BJ (cell line): ENCODE measurements around the gene MXRA8. TPM values are rescaled to one million over a fixed set of nuclear protein-coding genes. Genes with fewer than 3 reads are reported as not detected.

Source experiments
- CTCF ChIA-PET: fragments of 350-600 bp; formaldehyde crosslinking; extraction: SDS; loops from one replicate; lab custom pipeline; 2021; ENCODE audit warnings: antibody characterized with exemption, inconsistent platforms; lab: Yijun Ruan, JAX
- POLR2A ChIA-PET: fragments of 300-600 bp; sonication (Branson Sonifier 250); formaldehyde crosslinking; extraction: SDS; loops from one replicate; lab custom pipeline; 2021; ENCODE audit warnings: antibody characterized with exemption; lab: Charles Lee
- DNase-seq: peaks from one replicate; pipeline ENCODE4 v3.0.0-alpha.2; 2011; ENCODE audit warnings: low read depth
- H3K27me3 ChIP-seq: 2 replicates; pipeline ENCODE4 v1.6.0; 2011; ENCODE audit warnings: low read length; ENCODE audit not compliant: control insufficient read depth, insufficient read depth
- H3K36me3 ChIP-seq: 2 replicates; pipeline ENCODE4 v1.5.1; 2011; ENCODE audit warnings: low read length; ENCODE audit not compliant: control insufficient read depth, insufficient read depth
- H3K4me3 ChIP-seq: 2 replicates; pipeline ENCODE4 v1.5.1; 2011; ENCODE audit warnings: low read depth, mild to moderate bottlenecking, control low read depth, low read length
- polyA plus RNA-seq: library from polyadenylated mRNA; depleted of rRNA; stranded (reverse); fragments of >200 nt; gene quantifications from 2 replicates; pipeline ENCODE4 v1.2.3, GENCODE V29; 2011
- TF ChIP-seq, protein P1 (sequence below): IDR thresholded peaks from 2 replicates; pipeline ENCODE4 v1.5.1; 2011; ENCODE audit warnings: low read depth, mild to moderate bottlenecking, control low read depth, inconsistent platforms, low read length, moderate library complexity; ENCODE audit not compliant: insufficient read depth

The MXRA8 gene
- polyA plus RNA-seq, 1 experiment: 702 TPM

DNA sequence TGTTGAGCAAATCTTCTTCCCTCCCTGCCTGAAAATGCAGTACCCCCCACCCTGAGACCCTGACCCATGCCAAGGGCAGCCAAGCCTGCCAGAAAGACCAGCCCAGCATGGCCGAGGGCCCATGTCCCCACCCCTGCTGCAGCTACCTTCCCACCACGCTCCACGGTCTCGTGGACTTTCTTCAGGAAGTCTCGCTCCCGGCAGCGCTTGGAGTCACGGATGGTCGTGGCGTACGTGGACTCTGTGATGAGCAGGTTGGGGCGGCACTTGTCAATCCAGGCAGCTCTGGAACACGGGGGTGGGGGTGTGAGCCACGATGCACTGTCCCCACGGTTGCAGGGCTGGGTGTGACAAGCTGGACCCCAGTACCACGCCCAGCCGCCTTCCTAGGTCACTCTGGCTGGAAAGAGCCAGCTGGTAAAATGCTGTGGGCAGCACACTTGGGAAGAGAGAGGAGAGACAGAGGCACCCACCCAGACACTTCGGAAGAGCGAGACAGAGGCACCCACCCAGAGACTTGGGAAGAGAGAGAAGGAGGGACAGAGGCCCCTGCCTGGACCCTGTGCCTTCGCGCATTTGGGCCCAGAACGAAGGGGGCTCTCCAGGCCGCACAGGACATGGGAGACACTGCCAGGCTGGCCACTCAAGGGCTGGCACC lies 43.5 kb downstream of the MXRA8 start:
- DNase-seq: no peak
- CTCF ChIA-PET: no interaction called here
- H3K27me3 ChIP-seq: no peaks in the 10 kb centered on the region
- TF ChIP-seq, protein P1, sequence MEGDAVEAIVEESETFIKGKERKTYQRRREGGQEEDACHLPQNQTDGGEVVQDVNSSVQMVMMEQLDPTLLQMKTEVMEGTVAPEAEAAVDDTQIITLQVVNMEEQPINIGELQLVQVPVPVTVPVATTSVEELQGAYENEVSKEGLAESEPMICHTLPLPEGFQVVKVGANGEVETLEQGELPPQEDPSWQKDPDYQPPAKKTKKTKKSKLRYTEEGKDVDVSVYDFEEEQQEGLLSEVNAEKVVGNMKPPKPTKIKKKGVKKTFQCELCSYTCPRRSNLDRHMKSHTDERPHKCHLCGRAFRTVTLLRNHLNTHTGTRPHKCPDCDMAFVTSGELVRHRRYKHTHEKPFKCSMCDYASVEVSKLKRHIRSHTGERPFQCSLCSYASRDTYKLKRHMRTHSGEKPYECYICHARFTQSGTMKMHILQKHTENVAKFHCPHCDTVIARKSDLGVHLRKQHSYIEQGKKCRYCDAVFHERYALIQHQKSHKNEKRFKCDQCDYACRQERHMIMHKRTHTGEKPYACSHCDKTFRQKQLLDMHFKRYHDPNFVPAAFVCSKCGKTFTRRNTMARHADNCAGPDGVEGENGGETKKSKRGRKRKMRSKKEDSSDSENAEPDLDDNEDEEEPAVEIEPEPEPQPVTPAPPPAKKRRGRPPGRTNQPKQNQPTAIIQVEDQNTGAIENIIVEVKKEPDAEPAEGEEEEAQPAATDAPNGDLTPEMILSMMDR: no peak
- POLR2A ChIA-PET: no interaction called here
- peaks cover 45% of the 10 kb centered on the region for H3K36me3 ChIP-seq
- no peak overlapping the region for H3K4me3 ChIP-seq

DNA sequence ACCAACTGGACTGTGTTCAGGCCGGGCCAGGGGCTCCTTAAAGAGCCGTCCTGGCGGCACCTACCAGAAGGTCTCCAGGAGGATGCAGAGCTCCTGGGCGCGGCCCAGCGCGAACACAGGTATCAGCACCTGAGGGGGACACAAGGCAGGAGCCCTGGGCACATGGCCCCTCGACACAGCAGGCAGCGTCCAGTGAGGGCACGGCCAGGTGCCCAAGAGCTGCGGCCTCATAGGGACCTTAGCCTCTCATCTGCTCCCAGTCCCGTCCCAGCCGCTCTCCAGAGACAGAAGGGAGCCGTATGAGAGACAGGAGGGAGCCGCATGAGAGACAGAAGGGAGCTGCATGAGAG lies 44.1 kb downstream of the MXRA8 start:
- CTCF ChIA-PET: no interaction called here
- peaks cover 39% of the 10 kb centered on the region for H3K36me3 ChIP-seq
- TF ChIP-seq, protein P1: no peak

DNA sequence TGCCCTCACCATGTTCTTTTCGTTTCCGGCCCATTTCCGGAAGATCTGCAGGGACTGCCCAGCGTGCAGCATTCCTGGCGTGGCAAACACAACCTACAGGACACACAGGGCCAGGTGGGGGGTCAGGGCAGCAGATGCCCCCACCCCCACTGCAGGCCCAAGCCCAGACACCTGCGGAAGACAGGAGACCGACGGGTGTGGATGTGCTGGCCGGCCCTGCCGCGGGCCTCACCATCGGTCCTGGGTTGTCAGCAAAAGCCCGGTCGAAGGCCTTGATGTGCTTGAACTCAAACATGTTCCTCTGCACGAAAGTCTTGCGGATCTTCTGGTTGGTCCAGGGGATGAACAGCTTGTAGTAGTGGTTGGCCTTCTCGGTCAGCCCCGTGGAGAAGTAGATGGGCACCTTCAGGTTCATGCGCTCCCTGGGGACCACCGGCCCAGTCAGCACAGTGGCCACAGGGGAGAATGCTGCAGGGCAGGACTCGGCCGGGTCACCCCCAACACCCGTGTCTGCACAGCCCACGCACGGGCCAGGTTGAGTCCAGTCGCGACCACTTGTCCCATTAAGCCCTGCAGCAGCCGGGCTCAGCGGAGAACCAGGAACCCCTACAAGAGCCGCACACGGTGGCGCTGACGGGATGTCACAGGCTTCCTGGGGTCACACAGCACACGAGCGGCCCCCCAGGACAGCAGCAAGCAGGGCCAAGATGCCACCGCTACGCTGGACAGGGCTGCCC lies 44.7 kb downstream of the MXRA8 start:
- Histone ChIP-seq H3K27me3 (no peaks in the 10 kb centered on the region), H3K36me3 (peaks cover 37% of the 10 kb centered on the region), H3K4me3 (no peak overlapping the region)
- no peak for DNase-seq
- POLR2A ChIA-PET: no interaction called here
- TF ChIP-seq, protein P1: no peak
- CTCF ChIA-PET: no interaction called here

More for the DNA sequence above, 44.1 kb downstream of the MXRA8 start:
- Histone ChIP-seq H3K4me3 (no peak overlapping the region), H3K27me3 (no peaks in the 10 kb centered on the region)
- POLR2A ChIA-PET: no interaction called here
- no peak for DNase-seq

DNA sequence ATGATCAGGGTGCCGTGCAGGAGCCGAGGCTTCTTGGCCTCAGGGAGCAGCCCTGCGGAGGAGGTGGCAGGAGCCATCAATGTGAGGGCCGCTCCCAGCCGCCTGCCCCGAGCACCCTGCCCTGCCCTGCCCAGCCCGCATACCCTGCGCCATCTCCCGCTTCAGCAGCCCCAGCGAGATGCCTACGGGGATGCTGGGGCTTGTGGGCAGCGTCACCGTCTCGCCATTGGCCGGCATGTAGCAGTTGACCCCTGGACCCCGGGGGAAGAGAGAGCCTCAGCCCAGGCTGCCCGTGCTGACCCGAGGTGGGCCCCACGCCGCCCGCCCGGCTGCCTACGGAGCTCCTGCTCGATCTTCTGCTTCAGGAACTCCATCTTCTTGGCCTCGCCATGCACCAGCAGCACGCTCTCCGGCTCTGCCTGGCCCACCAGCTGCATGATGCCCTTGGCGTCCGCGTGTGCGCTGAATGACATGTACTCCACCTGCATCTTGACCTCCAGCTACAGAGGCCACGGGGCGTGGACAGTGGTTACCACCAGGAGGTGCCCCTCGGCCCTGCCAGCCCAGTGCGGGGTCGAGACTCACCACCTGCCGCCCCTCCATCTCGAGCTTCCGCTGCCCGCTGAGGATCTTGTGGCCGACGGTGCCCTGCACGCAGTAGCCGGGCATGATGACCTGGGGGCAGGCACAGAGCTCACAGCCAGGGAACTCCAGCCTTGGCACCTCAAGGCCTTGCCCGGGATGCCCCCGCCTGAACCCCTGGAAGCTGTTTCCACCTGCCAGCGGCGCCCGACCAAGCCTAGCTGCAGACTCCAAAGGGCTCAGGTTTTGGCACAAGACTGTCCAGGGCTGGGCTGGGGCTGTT lies 45.7 kb downstream of the MXRA8 start:
- ChIA-PET POLR2A (no interaction called here), CTCF (no interaction called here)
- no peak for DNase-seq
- Histone ChIP-seq H3K27me3 (no peaks in the 10 kb centered on the region), H3K4me3 (no peak overlapping the region), H3K36me3 (peaks cover 37% of the 10 kb centered on the region)
- TF ChIP-seq, protein P1: no peak
